Anterior cingulate cortex (tissue), 58 donors: Measurements from ENCODE around the gene SLC66A2.

Experiments used
- DNase-seq, 58 donors: peaks; one replicate each; lab custom pipeline; 2025; lab: John Stamatoyannopoulos, UW

Gene SLC66A2

DNA sequence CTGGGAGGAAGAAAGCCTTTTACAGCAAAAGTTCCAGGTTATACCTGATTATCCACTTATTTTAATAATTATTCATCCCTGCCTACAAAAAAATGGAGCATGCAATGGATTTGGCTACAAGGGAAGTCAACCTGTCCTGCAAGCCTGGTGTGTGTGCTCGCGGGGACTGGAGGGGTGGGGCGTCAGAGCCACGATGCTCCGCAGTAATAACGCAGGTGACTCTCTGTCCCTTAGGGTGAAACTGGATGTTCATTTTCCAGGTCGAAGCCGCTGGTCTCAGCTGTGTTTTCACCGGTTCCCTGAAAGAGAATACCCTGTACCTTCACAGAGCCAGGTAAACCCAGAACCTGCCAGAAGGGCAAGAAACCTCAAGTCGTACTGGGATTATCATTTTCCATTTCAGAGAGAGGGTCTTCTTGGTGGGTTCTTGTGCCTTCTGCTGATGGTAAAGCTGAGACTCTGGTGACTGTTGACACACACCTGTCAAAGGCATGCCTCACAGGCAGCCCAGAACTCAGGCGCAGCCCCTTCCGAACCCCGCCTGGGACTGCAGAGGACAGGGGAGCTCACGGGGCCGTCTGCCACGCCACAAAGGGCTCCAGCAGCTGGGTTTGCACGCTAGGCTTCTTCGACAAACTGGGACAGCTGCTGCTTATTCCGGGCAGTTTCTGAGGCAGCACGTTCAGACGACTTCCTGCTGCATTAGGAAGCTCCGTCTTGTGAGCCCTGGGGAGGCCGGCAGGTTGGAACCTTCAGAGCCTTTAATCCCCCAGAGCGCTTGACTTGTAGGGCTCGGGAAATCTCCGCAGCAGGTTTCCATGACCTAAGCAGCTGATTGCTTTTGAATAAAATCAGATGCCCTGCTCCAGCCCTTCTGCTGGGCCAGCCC is 95.1 kb downstream of the SLC66A2 start:
- DNase-seq: no peak

DNA sequence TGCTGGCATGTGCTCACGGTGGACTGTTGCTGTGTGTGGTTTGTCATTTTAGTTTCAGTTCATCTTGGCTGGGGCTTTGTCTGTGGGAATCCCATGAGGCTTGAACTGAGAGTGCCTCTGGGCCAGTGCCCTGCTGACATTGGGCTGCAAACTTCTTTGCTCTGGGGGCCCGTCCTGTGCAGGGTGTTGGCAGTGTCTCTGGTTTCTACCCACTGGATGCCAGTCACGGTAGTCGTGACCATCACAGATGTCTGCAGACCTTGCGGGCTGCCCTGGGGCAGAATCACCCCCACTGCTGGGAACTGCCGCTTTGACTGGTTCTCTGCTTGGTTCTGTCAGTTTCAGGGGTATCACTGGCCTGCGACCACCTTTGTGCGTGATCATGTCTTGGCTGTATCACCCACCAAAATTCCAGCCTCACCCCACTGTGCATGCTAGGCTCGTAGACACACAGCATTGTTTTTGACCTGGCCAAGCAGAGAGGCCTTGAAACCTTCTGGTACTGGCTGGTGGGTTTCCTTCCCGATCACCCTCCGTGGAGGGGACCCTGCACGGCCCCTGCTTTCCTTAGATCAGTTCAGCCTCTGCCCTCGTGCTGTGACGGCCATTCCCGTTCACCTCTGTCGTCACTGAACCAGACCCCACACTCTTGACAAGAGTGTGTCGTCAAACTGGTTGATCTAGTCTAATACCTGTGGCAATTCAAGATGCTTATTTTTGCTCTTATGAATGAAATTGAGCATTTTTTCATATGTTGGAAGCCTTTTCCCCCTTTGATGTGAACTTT is 96.1 kb downstream of the SLC66A2 start:
- peak in 1 of 58 donors; percentile 13 for DNase-seq

DNA sequence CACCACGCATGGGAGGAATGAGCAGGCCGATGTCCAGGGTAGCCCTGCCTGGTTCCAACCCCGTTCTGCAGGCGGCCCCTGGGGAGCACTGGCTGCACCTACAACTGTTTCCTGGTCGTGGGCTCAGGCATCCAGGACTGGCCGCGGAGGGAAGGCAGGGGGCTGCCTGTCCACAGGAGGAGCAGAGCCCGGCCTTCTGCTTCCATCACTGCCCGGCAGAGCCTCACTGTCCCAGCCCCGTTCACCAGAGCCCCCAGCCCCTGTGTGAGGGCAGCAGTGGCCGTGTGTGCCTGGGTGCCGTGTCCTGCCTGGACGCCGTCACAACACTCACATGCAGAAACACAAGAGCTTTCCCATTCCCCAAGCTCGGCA is 97.5 kb downstream of the SLC66A2 start:
- no peak for DNase-seq

DNA sequence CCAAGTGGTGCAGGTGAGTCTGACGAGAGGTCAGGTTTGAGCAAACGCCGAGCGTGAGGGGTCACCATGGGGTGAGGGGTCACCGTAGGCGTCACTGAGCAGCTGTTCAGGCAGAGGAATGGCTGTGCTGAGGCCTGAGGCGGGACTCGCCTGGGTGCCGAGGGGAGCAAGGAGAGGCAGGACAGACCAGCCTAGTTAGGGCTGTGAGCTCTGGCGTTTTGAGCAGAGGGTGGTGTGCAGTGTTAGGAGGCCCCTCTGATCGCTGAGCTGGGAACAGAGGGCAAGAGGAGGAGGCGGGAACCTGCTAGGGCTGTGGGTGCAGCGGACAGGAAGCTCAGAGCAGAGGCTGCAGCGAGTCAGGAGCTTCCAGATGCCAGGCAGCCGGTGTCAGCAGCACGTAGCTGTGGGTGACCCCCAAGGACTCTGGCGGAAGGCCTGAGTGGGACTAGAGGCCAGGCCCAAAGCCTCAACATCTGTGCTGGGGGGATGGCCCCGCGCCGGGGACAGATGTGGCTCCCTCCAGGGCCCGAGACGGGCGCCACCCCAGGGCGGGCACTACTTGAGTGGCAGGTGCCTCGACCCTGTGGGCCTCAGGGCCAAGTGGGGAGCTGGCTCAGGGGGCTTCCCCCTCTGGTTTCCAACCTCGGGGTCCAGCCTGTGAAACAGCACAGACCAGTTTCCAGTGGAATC is 98.0 kb downstream of the SLC66A2 start:
- DNase-seq: no peak

DNA sequence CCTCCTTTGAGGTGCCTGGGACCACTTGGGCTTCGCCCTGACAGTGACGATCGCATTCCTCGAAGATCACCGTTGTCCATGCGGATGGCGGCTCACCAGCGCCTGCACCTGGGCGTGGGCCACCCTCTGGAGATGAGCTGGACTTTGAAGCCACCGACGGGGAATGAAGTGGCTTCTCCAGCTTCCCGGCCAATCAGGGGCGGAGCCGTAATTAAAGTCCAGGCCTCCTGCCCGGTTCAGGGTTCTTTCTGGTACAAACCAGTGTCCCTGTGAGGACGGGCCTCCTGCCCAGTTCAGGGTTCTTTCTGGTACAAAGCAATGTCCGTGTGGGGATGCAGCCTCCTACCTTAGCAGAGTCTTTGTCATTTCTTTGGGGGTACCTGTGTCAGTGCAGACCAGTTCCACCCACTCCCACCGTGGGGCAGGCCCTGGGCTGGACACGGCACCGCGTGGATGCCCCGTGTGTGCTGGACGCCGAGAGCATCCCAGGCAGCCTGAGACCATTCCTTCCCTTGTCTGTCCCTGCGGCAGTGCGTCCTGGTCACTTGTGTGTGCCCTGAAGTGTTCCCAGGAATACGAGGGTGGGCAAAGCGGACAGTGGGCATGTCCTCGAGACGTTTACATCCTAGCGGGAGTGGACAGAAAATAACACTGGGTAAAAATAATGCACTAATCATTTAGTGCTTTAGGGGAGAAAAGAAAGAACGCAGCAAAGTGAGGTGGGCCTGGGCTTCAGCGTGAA is 98.7 kb downstream of the SLC66A2 start:
- DNase-seq: no peak
